Loucy (cell line): ENCODE measurements around the gene REP15.
"Not testable (repeated sequence)": the region's sequence is repeated elsewhere in the genome, so short reads cannot be mapped to it uniquely, and the experiment has no call there.

Experiments used
- H2AFZ ChIP-seq: fragments of 200-600 bp; sonication (generic); 2 replicates; pipeline ENCODE4 v1.6.0; 2016; ENCODE audit warnings: antibody characterized with exemption, mild to moderate bottlenecking, low read length, moderate library complexity
- H3F3A ChIP-seq: fragments of 200-600 bp; 2 replicates; pipeline ENCODE4 v1.6.0; 2016; ENCODE audit warnings: antibody characterized with exemption, low read depth, mild to moderate bottlenecking
- H3K27me3 ChIP-seq: fragments of 200-600 bp; sonication (generic); 2 replicates; pipeline ENCODE4 v1.6.1; 2014; ENCODE audit warnings: low read length, mild to moderate bottlenecking; ENCODE audit not compliant: insufficient read depth, poor library complexity, severe bottlenecking
- H3K36me3 ChIP-seq: fragments of 200-600 bp; sonication (generic); 2 replicates; pipeline ENCODE4 v1.6.1; 2016; ENCODE audit warnings: low read length; ENCODE audit not compliant: insufficient read depth
- H3K4me1 ChIP-seq: fragments of 200-600 bp; sonication (generic); 2 replicates; pipeline ENCODE4 v1.5.1; 2014; ENCODE audit warnings: low read length, mild to moderate bottlenecking; ENCODE audit not compliant: insufficient read depth, poor library complexity, severe bottlenecking
- H3K4me2 ChIP-seq: fragments of 200-600 bp; sonication (generic); 2 replicates; pipeline ENCODE4 v1.6.0; 2014; ENCODE audit warnings: antibody characterized with exemption, low read length, low read depth, mild to moderate bottlenecking; ENCODE audit not compliant: poor library complexity, severe bottlenecking
- H3K4me3 ChIP-seq: fragments of 200-600 bp; sonication (generic); 2 replicates; pipeline ENCODE4 v1.5.1; 2014; ENCODE audit warnings: low read length, mild to moderate bottlenecking, mixed read lengths; ENCODE audit not compliant: poor library complexity, severe bottlenecking
- H3K79me2 ChIP-seq: fragments of 200-600 bp; sonication (generic); 2 replicates; pipeline ENCODE4 v1.6.1; 2014; ENCODE audit warnings: low read length; ENCODE audit not compliant: insufficient read depth
- H3K9ac ChIP-seq: fragments of 200-600 bp; sonication (generic); 2 replicates; pipeline ENCODE4 v1.6.0; 2014; ENCODE audit warnings: mild to moderate bottlenecking, low read depth, low read length, moderate library complexity; ENCODE audit not compliant: poor library complexity, severe bottlenecking
- H3K9me2 ChIP-seq: fragments of 200-600 bp; sonication (generic); replicated peaks from 2 replicates; pipeline ENCODE4 v1.6.1; 2016; ENCODE audit warnings: low read depth, low read length, mixed read lengths
- H3K9me3 ChIP-seq: fragments of 200-600 bp; sonication (generic); 2 replicates; pipeline ENCODE4 v1.6.1; 2014; ENCODE audit warnings: mild to moderate bottlenecking, antibody characterized with exemption, low read length, low read depth; ENCODE audit not compliant: insufficient read depth
- H4K20me1 ChIP-seq: fragments of 200-600 bp; sonication (generic); 2 replicates; pipeline ENCODE4 v1.6.0; 2014; ENCODE audit warnings: antibody characterized with exemption, low read length, mild to moderate bottlenecking; ENCODE audit not compliant: insufficient read depth, poor library complexity, severe bottlenecking
- CTCF ChIP-seq: fragments of 200-600 bp; sonication (generic); conservative IDR thresholded peaks from 2 replicates; pipeline ENCODE4 v1.5.1; 2014; ENCODE audit warnings: mild to moderate bottlenecking, antibody characterized with exemption, low read length
- EZH2phosphoT487 ChIP-seq: fragments of 200-600 bp; IDR thresholded peaks from 2 replicates; pipeline ENCODE4 v1.6.1; 2018; ENCODE audit warnings: antibody characterized with exemption, mild to moderate bottlenecking, moderate library complexity, borderline replicate concordance

The REP15 gene

DNA sequence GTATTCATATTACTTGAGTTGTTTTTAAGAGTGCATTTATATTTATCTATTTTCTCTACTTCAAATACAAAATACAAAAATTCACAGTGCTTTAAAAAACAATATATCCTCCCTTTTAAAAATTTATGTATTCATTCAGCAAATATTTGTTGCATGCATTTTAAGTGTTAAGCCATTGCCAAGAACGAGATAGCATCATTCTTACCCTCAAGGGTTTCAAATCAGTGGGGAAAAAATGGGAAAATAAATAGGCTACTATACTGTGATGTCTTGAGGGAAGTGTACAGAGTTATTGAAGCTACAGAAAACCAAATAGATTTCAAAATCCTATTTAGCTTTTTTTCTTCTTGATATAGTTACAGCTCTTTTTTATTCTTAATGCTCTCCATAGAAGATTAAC, 37.5 kb downstream of the REP15 start:
- Histone ChIP-seq H3K9me2 (no peaks in the 10 kb centered on the region), H2AFZ (no peak overlapping the region), H4K20me1 (peaks cover 3% of the 10 kb centered on the region), H3K4me3 (no peak overlapping the region), H3K4me1 (no peaks in the 10 kb centered on the region), H3K9ac (no peak overlapping the region), H3K4me2 (no peak overlapping the region), H3K9me3 (no peaks in the 10 kb centered on the region), H3K79me2 (peaks cover 5% of the 10 kb centered on the region; the same call in 1 of the 2 replicates), H3K27me3 (no peaks in the 10 kb centered on the region), H3K36me3 (peaks cover 75% of the 10 kb centered on the region; the same call in 1 of the 2 replicates), H3F3A (no peaks in the 10 kb centered on the region)
- TF ChIP-seq EZH2phosphoT487, result no peak

- H3K9me3 ChIP-seq, H3K9me2 ChIP-seq, H3K4me1 ChIP-seq, H3K4me3 ChIP-seq, H4K20me1 ChIP-seq, H3K79me2 ChIP-seq, H3K9ac ChIP-seq, H3K4me2 ChIP-seq, H3F3A ChIP-seq, H2AFZ ChIP-seq, H3K27me3 ChIP-seq: not testable (repeated sequence)
- peaks cover 80% of the 10 kb centered on the region; the same call in 1 of the 2 replicates for H3K36me3 ChIP-seq
These were observed 38.1 kb downstream of the REP15 start for GRCh38 chr12:27734321-27734720.

DNA sequence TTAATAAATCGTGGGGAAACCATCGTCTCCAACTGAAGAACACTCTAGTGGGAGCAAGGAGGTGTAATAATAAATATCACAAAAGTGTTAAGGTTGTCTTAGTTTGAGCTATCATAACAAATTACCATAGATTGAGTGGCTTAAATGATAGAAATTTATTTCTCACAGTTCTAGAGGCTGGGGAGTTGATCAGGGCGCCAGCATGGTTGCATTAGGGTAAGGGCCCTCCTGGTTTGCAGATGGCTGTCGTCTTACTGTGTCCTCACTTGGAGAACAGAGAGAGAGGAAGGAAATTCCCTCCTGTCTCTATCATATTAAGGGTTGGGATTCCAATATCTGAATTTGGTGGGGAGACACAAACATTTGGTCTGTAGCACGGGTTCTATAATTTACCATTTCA, 47.4 kb downstream of the REP15 start:
- no peaks in the 10 kb centered on the region for H3K4me1 ChIP-seq

GRCh38 chr12:27745734-27746133, 49.5 kb downstream of the REP15 start:
- not testable (repeated sequence) for H2AFZ ChIP-seq, H3K4me3 ChIP-seq, H3K4me1 ChIP-seq, H3K9ac ChIP-seq, H3K27me3 ChIP-seq, H3K9me2 ChIP-seq, H3F3A ChIP-seq, H4K20me1 ChIP-seq, H3K79me2 ChIP-seq, H3K9me3 ChIP-seq, H3K4me2 ChIP-seq
- H3K36me3 ChIP-seq, result peaks cover 43% of the 10 kb centered on the region

More for the DNA sequence above, 47.4 kb downstream of the REP15 start:
- peaks cover 56% of the 10 kb centered on the region for H3K36me3 ChIP-seq
- H3F3A ChIP-seq, result no peaks in the 10 kb centered on the region
- H3K9me3 ChIP-seq, result no peaks in the 10 kb centered on the region
- no peak overlapping the region for H2AFZ ChIP-seq
- H3K27me3 ChIP-seq, result no peaks in the 10 kb centered on the region
- no peaks in the 10 kb centered on the region for H4K20me1 ChIP-seq
- H3K9ac ChIP-seq, result no peak overlapping the region
- H3K79me2 ChIP-seq, result peaks cover 5% of the 10 kb centered on the region; the same call in 1 of the 2 replicates
- no peak overlapping the region for H3K4me2 ChIP-seq
- no peaks in the 10 kb centered on the region for H3K9me2 ChIP-seq
- no peak for TF ChIP-seq CTCF
- no peak for TF ChIP-seq EZH2phosphoT487
- no peak overlapping the region for H3K4me3 ChIP-seq
